Activated T-cell treated with anti-CD3 and anti-CD28 coated beads for 24 hours (primary cell): ENCODE measurements around the gene RB1.

Experiments
- DNase-seq: peaks from one replicate; pipeline ENCODE4 v3.0.0-alpha.2; 2020; ENCODE audit warnings: low read depth

RB1 gene

DNA sequence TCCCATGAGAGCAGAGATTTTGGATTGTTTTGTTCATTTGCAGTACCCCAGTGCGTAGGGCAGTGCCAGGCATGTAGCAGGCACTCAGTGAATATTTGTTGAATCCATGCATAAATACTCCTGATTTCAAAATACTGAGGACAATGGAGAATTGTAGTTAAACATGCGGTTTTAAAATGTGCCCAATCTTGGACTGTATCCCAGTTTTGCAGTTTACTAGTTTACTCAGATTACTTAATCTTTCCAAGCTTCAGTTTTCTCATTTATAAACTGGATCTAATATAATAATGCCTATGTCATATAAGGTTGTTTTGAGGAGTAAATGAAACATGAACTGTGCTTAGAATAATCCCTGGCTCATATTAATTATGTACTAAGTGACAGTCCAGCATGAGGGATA, 190.3 kb downstream of the RB1 start:
- DNase-seq = no peak

DNA sequence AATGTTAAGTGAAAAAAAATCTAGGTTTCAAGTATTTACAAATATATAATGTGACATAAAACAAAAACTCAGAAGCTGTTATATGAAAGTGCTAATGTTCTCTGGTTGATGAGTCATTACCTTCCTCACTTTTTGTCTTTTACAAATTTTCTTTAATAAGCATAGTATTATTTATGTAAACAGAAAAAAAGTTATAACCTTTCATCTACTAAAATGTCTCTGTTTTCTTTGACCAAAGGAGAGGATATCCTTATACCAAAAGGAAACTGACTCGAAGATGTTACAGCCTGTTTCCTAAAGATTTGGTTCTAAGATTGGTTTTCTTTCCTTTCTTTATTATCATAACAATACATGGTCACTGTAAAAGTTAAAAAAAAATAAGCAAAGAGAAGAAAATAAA, 191.3 kb downstream of the RB1 start:
- DNase-seq = no peak

DNA sequence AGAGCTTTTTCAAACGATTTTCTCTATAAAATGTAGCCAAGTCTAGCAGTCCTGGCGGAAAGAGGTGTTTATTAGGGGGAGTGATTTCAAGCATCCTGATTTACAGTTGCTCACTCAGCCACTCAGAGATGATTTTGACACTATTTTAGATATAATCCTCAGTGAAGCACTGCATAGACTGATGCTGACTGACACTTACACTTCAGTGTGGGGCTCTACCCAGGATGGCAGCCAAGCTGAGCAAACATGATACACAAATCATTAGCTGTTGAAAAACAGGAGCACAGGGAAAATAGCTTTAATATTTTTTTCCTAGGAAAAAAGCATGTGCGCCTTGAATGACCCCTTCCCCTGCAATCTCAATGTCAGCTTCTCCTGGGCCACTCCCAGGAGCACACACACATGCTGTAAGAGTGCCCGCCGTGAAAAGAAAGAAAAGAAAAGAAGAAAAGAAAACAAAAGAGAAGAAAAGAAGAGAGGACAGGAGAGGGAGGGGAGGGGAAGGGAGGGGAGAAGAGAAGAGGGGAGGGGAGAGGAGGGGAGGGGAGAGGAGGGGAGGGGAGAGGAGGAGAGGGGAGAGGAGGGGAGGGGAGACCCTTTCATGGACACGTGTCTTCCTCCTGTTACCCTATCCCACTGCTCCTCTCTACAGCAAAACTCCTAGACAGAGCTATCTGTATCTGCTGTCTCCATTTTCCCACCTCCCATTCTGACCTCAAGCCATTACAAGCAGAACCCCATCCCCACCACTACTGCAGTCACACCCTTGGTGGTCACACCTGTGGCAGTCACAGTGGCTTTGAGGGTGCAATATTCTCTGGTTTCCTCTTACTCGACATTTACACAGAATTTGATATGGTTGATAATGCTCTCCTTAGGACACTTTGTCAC, 193.0 kb downstream of the RB1 start:
- DNase-seq = no peak

GRCh38 chr13:48497669-48498068, 194.1 kb downstream of the RB1 start:
- DNase-seq = no peak

GRCh38 chr13:48500652-48501197, 197.2 kb downstream of the RB1 start:
- no peak for DNase-seq

GRCh38 chr13:48501705-48502104, 198.2 kb downstream of the RB1 start:
- DNase-seq = no peak

DNA sequence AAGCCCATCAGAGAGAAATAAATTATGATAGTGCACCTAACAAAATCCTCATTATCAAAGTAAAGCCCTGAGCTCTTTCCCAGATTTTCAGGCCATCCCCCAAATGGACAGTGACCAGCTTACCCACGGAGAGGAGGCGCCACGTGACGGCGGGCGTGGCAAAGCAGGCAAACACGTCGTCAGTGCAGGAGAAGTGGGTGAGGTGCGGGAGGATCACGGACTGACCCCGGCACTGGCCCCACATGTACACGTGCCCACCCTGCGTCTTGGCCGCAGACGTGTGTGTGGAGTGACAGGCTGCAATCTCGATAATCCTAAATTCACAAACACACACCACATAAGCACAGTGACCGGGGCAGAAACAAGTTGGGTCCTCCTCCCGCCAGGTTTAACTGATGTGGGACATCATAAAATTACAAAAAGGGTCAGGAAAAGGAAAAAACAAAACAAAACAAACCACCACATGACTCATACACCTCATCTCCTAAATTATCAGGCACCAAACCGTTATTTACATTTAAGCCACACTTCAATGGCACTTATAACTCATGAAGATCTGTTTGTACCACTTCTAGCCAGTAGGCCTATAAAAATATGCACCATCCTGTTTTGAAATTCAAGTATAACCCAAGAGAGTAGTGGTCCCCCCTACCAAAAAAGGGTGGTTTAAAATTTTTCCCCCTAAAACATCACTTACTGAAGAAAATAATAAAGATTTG, 199.2 kb downstream of the RB1 start:
- no peak for DNase-seq

DNA sequence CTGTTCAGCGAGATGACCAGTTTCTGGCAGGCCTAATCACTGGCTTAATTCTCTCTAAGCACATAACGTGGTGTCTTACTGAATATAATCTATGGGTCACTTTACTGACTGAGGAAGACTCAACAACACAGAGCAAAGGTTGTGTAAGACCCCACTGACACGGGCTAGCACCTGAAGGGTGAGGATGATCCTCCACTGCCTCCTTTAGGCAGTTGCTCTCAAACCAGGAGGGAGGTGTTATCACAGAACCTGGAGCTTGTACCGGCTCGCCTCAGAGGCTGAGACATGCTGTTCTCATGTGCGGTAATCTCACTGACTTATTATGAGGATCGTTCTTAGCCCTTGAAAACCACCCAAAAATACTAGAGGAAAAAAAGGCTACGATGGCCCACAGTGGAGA, 201.1 kb downstream of the RB1 start:
- no peak for DNase-seq

GRCh38 chr13:48505012-48505411, 201.5 kb downstream of the RB1 start:
- no peak for DNase-seq

DNA sequence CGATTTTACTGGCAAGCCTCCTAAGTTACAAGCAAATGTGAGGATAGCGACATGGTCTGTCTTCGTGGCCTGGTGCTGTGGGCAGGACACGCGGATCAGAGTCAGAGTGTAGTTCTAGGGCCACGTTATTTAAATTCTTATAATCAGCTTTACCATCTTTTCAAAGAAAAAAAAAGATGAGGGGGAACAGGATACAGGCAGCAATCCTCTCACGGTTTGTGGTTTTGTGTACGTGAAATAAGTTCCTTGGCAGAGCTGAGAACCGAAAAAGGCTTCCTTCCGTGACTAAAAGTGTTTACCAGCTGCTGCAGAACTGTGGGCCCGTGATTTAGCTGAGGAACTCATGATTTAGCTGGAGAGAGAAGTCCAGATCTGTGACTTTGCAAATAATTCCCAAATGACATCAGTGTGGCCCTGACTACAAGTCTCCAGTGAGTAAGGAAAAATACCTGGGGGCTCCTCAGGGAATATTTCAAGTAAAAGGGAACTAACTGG, 202.1 kb downstream of the RB1 start:
- DNase-seq = peak; percentile 52

- DNase-seq = no peak
Measured at GRCh38 chr13:48506092-48506701, 202.6 kb downstream of the RB1 start.

DNA sequence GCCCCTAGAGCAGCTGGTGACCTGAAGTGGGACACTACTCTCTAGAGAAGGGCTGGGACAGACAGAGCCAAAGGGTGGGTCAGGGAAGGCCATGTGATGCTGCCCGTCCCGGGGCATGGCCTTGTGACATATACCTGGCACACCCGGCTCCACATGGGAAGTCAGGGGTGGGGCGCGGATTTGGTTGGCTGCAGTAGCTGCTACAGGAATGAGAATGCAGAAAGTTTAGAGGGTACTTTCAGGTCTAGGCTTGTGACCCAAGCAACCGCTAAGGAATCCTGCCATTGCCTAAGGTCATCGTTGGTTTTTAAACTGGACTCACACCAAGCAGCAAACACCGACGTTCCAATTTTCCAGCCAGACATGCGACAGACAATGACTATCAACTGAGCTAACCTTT, 203.5 kb downstream of the RB1 start:
- no peak for DNase-seq

DNA sequence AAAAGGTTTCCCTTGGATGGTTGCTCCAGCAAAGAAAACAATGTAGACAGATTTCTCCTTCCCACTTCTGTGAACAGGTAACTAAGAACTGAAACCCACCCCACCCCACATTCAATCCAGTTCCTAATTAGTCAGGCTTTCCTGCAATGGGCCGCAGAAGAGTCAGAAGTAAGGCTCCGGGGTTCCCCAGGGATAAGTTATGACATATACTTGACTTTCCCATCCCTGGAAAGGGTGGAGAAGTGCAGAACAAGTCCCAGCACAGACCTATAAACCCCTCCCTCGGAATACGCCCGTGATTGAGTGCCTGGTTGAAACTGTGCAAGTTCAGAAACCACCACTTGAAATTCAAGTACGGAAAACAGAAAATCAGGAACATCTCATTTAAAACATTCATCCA, 204.5 kb downstream of the RB1 start:
- no peak for DNase-seq

GRCh38 chr13:48510698-48511097, 207.1 kb downstream of the RB1 start:
- DNase-seq = no peak

DNA sequence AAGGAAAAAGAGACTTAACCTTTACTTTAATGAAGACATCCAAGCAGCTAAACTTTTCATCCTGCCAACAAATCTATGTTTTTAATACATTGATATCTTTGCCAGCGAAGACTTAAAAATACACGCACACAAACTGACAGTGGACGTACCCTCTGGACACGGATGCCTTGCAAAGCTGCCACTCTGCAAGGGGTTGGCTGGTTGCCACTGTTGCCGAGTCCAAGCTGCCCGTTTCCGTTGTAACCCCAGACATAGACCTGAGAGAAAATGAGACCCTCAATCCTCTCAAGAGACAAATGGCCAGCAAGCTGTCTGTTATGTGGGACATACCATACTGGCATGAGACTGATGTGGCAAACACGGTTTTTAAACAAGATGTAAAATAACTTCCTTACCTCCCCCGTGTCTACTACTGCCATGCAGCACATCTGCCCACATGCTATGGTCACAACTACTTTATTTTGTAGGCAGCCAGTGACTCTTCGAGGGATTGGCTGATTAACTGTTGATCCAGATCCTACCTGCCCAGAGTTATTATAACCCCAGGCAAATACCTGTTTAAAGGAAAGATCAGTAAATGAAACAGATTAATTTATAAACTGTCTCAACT, 208.2 kb downstream of the RB1 start:
- no peak for DNase-seq

- DNase-seq = no peak
Measured at GRCh38 chr13:48514793-48515192, 211.2 kb downstream of the RB1 start.

GRCh38 chr13:48515732-48516131, 212.2 kb downstream of the RB1 start:
- no peak for DNase-seq

- DNase-seq = no peak
Measured at GRCh38 chr13:48518083-48518482, 214.5 kb downstream of the RB1 start.

DNA sequence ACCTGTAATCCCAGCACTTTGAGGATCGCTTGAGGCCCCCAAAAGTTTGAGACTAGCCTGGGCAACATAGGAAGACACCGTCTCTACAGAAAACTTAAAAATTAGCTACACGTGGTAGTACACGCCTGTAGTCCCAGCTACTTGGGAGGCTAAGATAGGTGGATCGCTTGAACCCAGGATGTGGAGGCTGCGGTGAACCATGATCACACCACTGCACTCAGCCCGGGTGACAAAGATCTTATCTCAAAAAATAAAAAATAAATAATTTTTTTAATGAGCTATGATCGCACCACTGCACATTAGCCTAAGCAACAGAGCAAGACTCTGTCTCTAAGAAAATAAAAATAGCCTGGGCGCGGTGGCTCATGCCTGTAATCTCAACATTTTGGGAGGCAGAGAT, 222.7 kb downstream of the RB1 start:
- DNase-seq = no peak

- no peak for DNase-seq
Measured at GRCh38 chr13:48527955-48528354, 224.4 kb downstream of the RB1 start.

DNA sequence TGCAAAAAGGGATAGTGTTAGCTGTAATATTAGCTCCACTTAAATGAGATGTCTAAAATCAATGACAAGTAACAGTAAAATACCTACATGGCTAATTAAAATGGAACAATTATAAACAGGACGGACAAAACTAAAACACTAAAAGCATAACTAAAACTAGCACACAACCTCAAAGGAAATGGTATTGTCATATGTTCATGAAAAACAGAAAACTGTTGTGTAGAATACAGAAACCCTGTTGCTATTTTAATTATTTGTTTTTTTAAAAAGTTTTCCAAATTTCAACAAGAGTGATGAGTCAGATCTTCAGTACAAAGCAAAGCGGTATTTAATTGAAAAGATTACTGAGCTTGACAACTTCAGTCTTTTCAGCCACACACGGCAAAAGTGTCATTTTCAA, 225.2 kb downstream of the RB1 start:
- no peak for DNase-seq

- DNase-seq = no peak
Measured at GRCh38 chr13:48530833-48531232, 227.3 kb downstream of the RB1 start.
